ENCODE data around the gene SREK1IP1. TPM values are rescaled to one million over a fixed set of nuclear protein-coding genes. Genes with fewer than 3 reads are reported as not detected.

The SREK1IP1 gene
- total and polyA plus RNA-seq, 7 donors = 4.2 to 20.8 (median 13.6) TPM

DNA sequence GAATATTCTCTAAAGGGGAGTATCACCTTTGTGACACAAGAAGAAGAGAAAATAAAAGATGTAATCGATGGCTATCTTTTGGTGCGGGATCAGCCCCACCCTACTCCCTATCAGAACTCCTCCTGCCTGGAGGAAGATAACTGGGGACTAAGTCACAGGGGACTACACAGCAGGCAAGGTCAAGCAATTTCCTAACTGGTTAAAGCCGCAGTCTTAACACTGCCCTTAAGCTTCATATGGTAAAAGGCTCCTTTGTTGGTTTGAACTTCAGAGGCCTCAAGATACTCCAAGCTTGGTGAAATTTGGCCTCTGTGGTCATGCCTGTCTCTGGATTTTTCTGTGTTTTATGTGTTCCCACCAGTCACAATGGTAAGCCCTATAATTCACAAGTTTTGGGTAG is 79.5 kb downstream of the SREK1IP1 start:
- H3K36me3 ChIP-seq = no peaks in the 10 kb centered on the region
- 67 to 78% methylated on average over 3 of the region's 3 CpGs for WGBS, 2 donors
- no peak overlapping the region for H3K4me3 ChIP-seq
- peaks cover 0 to 12% (median 10%) of the 10 kb centered on the region in 4 donors for H3K4me1 ChIP-seq
- no peaks in the 10 kb centered on the region for H3K9me3 ChIP-seq
- intact Hi-C loops (cut with DNase I) = no loop called here
- no peak for DNase-seq
- no peak for TF ChIP-seq POLR2A (IDR thresholded peaks at IDR 0.05)
- no peak for TF ChIP-seq EP300 (IDR thresholded peaks at IDR 0.05)
- TF ChIP-seq POLR2AphosphoS5 (IDR thresholded peaks at IDR 0.05) = no peak
- no peak for TF ChIP-seq CTCF (IDR thresholded peaks at IDR 0.05)
- no peak overlapping the region for H3K27ac ChIP-seq
- peaks cover 0 to 31% (median 9%) of the 10 kb centered on the region in 3 donors for H3K27me3 ChIP-seq

DNA sequence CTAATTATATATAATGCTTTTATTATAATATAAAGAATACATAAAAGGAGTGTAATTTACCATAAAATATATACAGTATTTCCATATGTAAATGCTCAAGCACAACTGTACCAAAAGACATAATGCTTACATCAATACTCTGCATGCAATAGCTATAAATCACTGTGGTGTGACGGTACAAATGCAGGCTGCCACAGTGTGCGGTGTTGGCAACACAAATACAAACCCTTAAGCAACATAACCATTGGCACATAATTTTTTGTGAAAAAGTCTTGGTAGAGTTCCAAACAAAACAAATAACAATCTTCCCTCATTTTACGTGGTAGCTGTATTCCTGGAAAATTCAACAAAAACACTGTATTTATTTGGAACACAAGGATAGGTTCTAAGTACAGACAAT is 80.1 kb downstream of the SREK1IP1 start:
- TF ChIP-seq POLR2AphosphoS5 (IDR thresholded peaks at IDR 0.05) (no peak), EP300 (IDR thresholded peaks at IDR 0.05) (no peak), POLR2A (IDR thresholded peaks at IDR 0.05) (no peak), CTCF (IDR thresholded peaks at IDR 0.05) (no peak)
- no peaks in the 10 kb centered on the region for H3K9me3 ChIP-seq
- no peaks in the 10 kb centered on the region for H3K36me3 ChIP-seq
- WGBS, 2 donors = 67 to 77% methylated on average over 3 of the region's 3 CpGs
- H3K27ac ChIP-seq = no peak overlapping the region
- DNase-seq = no peak
- H3K4me1 ChIP-seq = peaks cover 0 to 12% (median 10%) of the 10 kb centered on the region in 4 donors
- H3K4me3 ChIP-seq = no peak overlapping the region
- intact Hi-C loops (cut with DNase I) = no loop called here
- H3K27me3 ChIP-seq = peaks cover 0 to 31% (median 9%) of the 10 kb centered on the region in 3 donors

DNA sequence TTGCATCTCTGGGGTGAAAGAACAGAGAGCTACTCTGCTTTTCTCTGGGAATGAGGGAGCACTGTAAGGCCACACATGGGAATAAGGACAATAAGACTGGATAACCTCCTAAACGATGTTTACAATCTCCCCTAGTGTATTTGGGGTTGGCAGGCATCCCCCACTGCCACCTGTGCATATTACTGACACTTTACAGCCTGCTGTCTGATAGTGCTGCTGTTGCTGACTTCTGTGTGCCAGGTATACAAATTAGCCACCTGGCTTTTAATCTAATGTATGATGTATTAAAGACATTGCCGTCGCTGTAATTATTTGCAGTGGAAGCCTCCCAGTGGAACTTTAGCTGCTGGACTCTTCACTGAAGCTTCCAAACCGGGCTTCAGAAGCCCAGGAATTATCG is 82.6 kb downstream of the SREK1IP1 start:
- 62 to 65% methylated on average over 5 of the region's 5 CpGs for WGBS, 2 donors
- no peak overlapping the region for H3K4me3 ChIP-seq
- DNase-seq = no peak
- TF ChIP-seq POLR2A (IDR thresholded peaks at IDR 0.05) (no peak), POLR2AphosphoS5 (IDR thresholded peaks at IDR 0.05) (no peak), CTCF (IDR thresholded peaks at IDR 0.05) (no peak), EP300 (IDR thresholded peaks at IDR 0.05) (no peak)
- intact Hi-C loops (cut with DNase I) = no loop called here
- H3K9me3 ChIP-seq = no peaks in the 10 kb centered on the region
- H3K27ac ChIP-seq = no peak overlapping the region
- H3K4me1 ChIP-seq = peaks cover 0 to 10% (median 10%) of the 10 kb centered on the region in 4 donors
- peaks cover 0 to 13% (median 8%) of the 10 kb centered on the region in 3 donors for H3K27me3 ChIP-seq
- no peaks in the 10 kb centered on the region for H3K36me3 ChIP-seq

GRCh38 chr5:64682608-64683007 is 85.9 kb downstream of the SREK1IP1 start:
- no peaks in the 10 kb centered on the region for H3K36me3 ChIP-seq
- no peaks in the 10 kb centered on the region for H3K27me3 ChIP-seq
- H3K4me3 ChIP-seq = no peak overlapping the region
- DNase-seq = no peak
- intact Hi-C loops (cut with DNase I) = no loop called here
- H3K4me1 ChIP-seq = no peaks in the 10 kb centered on the region
- H3K27ac ChIP-seq = no peak overlapping the region
- no peak for TF ChIP-seq EP300 (IDR thresholded peaks at IDR 0.05)
- TF ChIP-seq CTCF (IDR thresholded peaks at IDR 0.05) = no peak
- no peak for TF ChIP-seq POLR2AphosphoS5 (IDR thresholded peaks at IDR 0.05)
- TF ChIP-seq POLR2A (IDR thresholded peaks at IDR 0.05) = no peak
- H3K9me3 ChIP-seq = no peaks in the 10 kb centered on the region
- WGBS, 2 donors = 92 to 95% methylated on average over 7 of the region's 7 CpGs

- TF ChIP-seq EP300 (IDR thresholded peaks at IDR 0.05) (no peak), CTCF (IDR thresholded peaks at IDR 0.05) (no peak), POLR2AphosphoS5 (IDR thresholded peaks at IDR 0.05) (no peak), POLR2A (IDR thresholded peaks at IDR 0.05) (no peak)
- DNase-seq = no peak
- Histone ChIP-seq H3K27ac (no peak overlapping the region), H3K36me3 (no peaks in the 10 kb centered on the region), H3K27me3 (no peaks in the 10 kb centered on the region), H3K4me1 (no peaks in the 10 kb centered on the region), H3K4me3 (no peak overlapping the region), H3K9me3 (no peaks in the 10 kb centered on the region)
- 83 to 86% methylated on average over 4 of the region's 4 CpGs for WGBS, 2 donors
- intact Hi-C loops (cut with DNase I) = no loop called here
Measured at GRCh38 chr5:64680289-64680688, 88.2 kb downstream of the SREK1IP1 start.
